ENCODE results near the gene THPO.

- TF ChIP-seq EZH2 (optimal IDR thresholded peaks at IDR 0.05; ENCODE audit: low read depth, low read length) (no peak), CTCF (IDR thresholded peaks at IDR 0.05; ENCODE audit: low read length) (no peak), EZH2phosphoT487 (IDR thresholded peaks at IDR 0.05; ENCODE audit: low read length) (no peak)
These were observed 42.1 kb downstream of the THPO start for GRCh38 chr3:184335661-184336546.

Measured in MM.1S (cell line).